LoVo (cell line): ENCODE results near the gene PLA2G4E.

Source experiments
- DNase-seq: peaks from one replicate; pipeline ENCODE4 v3.0.0-alpha.2; 2016; ENCODE audit warnings: low spot score

PLA2G4E gene

GRCh38 chr15:41975669-41976068 is 45.2 kb downstream of the PLA2G4E start:
- DNase-seq = no peak

GRCh38 chr15:41974041-41974440 is 46.8 kb downstream of the PLA2G4E start:
- DNase-seq = no peak

DNA sequence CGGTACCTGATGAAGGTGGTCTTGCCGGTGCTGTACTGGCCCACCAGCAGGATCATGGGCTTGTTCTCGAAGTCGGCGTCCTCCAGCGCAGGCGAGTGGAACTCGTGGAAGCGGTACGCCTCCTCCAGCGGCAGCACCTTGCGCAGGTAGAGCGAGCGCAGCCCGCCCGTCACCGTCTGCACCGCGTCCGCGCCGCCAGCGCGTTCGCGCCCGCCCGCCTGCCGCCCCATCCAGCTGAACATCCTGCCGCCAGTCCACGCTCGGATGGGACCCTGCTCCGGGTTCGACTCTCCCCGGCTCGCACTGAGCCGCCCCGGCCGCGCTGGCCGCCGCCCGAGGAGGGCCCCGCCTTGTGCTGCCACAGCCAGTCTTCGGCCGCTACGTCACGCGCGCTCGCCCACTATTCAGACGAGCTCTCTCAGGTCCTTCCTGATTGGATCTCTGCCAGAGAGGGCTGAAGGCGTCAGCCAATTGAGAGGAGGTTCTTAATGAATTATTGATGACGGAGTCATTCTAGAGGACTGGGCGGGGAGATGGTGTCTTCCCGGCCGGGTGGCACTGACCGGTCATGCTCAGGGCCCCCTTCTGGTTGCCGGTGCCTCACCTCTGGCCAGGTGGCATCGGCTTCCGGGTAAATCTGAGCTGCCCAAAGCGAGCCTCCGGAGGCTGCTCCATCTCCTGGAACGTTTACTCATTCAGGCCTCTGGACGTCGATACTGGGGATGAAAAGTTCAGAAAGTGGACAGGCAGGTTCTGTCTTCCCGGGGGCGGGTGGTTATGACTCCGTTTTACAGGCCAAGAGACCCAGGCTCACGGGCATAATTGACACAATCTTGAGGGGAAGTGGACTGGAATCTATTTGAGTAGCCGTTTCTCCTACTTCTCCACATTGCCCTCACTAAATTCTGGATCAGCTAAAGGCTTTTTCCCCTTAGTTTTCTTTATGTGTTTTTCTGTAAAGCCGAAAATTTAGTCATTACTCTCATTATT is 48.3 kb downstream of the PLA2G4E start, which contains the start of gene EHD4:
TSS of gene EHD4 (minus strand) at position 305 of the 990 bp plus-strand sequence. CDS start at position 242, 63 bp downstream.
- peak; percentile 100 for DNase-seq

GRCh38 chr15:41971895-41972252 is 49.0 kb downstream of the PLA2G4E start:
- DNase-seq = no peak

DNA sequence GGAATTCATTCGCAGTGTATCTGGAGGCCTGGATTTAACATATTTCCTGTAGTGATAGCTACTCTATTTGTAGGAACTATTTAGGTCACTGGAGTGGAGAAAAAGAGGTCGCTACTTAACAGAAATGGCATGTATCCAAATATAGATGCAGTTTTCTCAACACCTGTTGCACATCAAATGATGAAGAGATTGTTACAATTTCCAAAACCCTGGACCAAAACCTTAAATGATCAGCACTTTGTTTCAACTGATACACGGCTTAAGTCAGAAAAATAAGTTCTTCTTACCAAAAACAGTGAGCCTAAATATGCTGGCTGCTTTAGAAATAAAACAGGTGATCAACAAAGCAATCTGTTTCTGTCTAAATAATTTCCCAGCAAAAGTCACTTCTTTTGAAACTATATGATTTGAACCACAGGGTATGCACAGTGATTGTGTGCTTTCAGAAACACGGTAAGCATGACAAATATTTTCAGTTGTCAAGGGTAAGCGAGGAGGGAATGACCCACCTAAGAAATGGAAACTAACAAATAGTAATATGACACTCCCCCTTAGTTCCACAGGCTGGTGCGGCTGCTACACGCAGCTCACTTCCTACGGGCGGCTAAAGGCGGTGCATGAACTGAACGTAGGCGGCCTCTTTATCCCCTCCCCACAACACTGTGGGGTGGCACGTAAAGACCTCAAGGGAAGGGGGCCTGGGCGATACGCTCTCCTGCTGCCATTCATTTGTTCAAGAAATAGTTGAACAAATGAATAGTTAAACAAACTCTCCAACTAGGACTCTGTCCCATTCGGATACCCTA is 49.5 kb downstream of the PLA2G4E start:
- peak; percentile 62 for DNase-seq

GRCh38 chr15:41970456-41970855 is 50.4 kb downstream of the PLA2G4E start:
- no peak for DNase-seq

DNA sequence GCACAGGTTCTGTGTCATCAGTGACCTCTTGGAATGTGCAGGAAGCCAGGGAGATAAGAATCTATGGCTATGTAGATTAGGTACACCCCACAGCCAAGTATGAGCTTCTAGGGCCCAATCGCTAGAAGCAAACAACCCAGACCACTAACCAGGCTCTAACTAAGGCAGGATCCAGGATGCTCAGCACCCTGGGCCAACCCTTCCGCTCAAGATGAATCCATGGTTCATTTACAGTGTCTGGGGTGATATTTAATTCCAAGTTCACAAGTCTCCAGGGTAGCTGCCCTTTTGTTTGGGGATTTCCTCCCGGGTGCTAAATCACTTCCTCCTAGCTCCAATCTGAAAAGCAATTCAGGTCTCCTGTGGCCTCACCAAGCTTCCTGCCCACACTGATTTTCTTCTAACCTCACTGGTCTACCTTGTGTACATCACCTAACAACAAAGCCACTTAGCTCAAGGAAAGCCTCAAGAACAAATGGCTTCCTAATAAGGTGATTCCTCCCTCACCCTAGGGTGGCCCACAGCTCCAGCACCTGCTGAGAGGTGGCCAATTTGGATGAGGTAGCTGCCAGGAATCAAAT is 50.9 kb downstream of the PLA2G4E start:
- no peak for DNase-seq

GRCh38 chr15:41968701-41969100 is 52.1 kb downstream of the PLA2G4E start:
- no peak for DNase-seq

- DNase-seq = no peak
These were observed 53.2 kb downstream of the PLA2G4E start for GRCh38 chr15:41967506-41968206.

GRCh38 chr15:41966920-41967465 is 53.8 kb downstream of the PLA2G4E start:
- no peak for DNase-seq

- no peak for DNase-seq
These were observed 54.4 kb downstream of the PLA2G4E start for GRCh38 chr15:41966414-41966812.

DNA sequence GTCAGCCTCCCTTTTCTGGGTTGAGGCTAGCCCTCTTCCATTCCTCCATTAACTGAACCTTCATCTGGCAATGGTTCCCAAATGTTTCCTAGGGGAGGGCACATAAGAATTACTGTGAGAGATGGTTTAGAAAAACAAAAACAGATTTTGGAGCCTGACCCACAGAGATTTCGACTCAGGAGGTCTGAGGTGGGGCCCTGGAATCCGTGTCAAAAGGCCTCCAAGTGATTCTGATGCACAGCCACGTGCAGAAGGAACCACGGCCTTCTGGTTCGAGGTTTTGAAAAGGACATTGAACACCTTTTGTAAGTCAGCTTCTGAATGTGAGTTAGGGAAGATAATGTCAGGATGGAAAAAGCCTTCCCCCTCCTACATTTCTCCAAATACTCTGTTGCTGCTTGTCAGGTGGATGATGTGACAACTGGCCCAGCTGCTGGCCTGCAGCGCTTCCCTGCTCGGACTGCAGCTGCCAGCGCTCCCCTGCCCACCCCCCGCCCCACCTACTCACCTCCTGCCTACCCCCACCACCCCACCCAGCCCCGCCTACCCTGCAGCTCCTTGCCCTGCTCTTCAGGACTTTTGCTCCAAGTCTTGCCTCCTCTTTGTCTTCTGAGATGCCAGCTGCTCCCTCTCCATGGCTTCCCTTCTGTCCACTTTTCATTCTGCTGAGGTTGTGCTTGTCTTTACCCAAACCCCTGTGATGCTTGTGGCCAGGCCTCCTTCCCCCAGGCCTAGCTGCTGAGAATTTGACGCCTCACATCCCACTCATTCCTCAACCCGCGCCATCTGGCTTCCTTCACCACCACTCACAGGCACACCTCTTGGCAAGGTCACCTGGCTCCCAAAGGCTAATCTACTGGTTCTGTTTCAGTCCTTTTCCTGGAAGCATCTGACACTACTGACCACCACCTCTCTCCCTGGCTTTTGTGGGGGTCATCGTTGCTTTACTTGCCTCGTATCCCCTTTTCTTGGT is 55.1 kb downstream of the PLA2G4E start:
- DNase-seq = no peak

DNA sequence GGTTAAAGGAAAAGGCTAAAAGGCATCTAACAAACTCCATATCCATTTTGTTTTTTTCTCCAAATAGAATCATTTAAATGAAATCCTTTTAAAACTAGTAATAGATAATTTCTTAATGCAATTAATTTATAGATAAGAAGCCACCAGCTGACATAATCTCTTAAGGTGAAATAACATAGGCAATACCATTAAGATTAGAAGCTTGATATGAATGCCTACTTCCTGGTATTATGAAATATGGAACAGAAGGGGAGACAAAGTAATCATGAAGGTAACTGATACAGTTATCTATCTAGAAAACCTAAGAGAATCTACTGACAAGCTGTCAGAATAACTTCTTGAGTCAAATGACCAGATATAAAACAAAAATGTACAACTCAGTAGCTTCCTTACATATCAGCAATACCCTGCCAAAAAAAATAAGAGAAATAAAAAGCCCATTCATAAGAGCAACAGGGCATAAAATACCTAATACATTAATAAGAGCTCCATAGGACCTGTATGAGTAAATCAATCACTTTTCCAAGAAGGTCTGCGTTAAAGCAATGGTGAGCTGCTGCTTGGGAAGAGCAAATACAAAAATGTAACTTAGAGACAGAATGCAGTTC is 59.1 kb downstream of the PLA2G4E start:
- no peak for DNase-seq

DNA sequence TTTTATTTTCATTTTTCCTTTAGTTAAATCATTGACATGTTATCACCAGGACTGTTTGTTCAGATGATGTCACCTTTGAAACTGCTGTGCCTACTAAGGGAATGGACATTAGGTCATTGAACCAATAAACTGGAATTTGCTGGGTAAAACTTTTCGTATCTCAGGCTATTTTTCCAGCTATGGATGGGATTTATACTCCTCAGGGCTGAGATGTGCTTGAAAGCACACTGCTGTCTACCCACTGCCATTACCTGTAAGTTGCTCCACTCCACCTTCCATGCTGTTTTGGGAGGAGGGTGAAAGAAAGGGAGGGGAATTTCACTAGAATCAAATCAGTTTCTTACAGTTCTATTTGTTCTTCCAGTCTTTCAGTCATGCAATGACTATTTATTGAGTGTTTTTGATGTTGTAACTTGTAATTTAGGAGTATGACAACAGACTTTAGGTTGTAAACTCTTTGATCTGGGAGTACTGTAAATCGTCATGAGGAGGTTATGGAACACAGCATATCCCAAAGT is 59.8 kb downstream of the PLA2G4E start:
- DNase-seq = no peak

DNA sequence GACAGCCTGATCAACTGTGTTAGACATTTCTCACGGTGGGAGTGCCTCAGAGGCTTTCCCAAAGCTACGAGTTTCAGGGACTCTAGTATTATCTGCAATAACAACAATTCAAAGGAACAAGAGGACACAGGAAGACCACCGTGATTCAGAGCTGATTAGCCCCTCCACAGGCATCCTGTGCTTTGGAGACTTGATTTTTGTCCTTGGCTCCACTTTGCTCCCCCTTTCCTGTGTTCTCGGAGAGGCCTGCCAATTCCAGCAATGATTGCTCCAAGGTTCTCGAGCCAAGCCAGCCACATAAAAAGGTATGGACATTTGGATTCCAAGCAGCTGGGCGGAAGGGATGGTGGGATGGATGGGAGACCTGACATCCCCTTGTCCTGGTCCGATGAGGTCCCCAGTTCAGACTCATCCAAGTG is 62.8 kb downstream of the PLA2G4E start:
- DNase-seq = no peak

- DNase-seq = no peak
These were observed 63.6 kb downstream of the PLA2G4E start for GRCh38 chr15:41957021-41957897.

- DNase-seq = no peak
These were observed 64.9 kb downstream of the PLA2G4E start for GRCh38 chr15:41955807-41956525.

DNA sequence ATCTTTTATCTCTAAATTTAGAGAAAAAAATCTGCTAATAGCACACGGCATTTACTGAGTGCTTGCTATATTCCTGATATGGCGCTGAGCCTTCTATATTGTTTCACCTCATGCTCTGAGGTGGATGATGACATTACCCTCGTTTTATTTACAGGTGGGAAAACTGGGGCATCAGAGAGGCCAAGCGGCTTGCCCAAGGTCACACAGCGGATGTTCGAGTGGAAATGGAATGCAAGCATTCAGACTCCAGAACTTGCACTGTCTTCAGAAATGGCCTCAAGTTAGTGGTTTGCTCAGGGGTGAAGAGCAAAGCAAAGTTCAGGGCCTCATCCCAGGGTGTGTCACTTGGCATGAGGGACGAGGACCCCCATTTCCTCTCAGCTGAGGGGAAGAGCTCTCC is 65.7 kb downstream of the PLA2G4E start:
- DNase-seq = no peak
